Uterus (tissue), 4 donors: ENCODE data around the gene NRG3. TPM values are rescaled to one million over a fixed set of nuclear protein-coding genes. Genes with fewer than 3 reads are reported as not detected.

ENCODE experiments used
- DNase-seq, 2 donors: peaks; one replicate each; pipeline ENCODE4 v3.0.0-alpha.2; 2019 to 2020
- H3K27ac ChIP-seq, 2 donors: fragments of 200-600 bp; sonication (generic); 1 replicate in 1 of 2; 2 replicates in 1 of 2; pipeline ENCODE4 v1.5.1; 2016 to 2018
- H3K27me3 ChIP-seq, 2 donors: fragments of 200-600 bp; sonication (generic); one replicate each; pipeline ENCODE4 v1.5.1; 2018 to 2019; ENCODE audit warnings: control low read depth in 1 of 2
- H3K36me3 ChIP-seq, 2 donors: fragments of 200-600 bp; sonication (generic); one replicate each; pipeline ENCODE4 v1.5.1; 2019; ENCODE audit warnings: control low read depth in 1 of 2
- H3K4me1 ChIP-seq, 2 donors: fragments of 200-600 bp; sonication (generic); one replicate each; pipeline ENCODE4 v1.5.1; 2018 to 2019; ENCODE audit warnings: control low read depth in 1 of 2
- H3K4me3 ChIP-seq, 2 donors: fragments of 200-600 bp; sonication (generic); 1 replicate in 1 of 2; 2 replicates in 1 of 2; pipeline ENCODE4 v1.5.1; 2018 to 2019; ENCODE audit warnings: mild to moderate bottlenecking in 1 of 2
- H3K9me3 ChIP-seq, 2 donors: fragments of 200-600 bp; sonication (generic); one replicate each; pipeline ENCODE4 v1.5.1; 2019; ENCODE audit warnings: control low read depth in 1 of 2
- CTCF ChIP-seq, 4 experiments: fragments of 200-600 bp in 2 of 4; fragments of 450-650 bp in 2 of 4; sonication (generic) in 2 of 4; IDR thresholded peaks; one replicate each; pipeline ENCODE4 v1.5.1; 2016 to 2019; ENCODE audit warnings: antibody characterized with exemption in 4 of 4, mild to moderate bottlenecking in 2 of 4, moderate library complexity in 1 of 4
- POLR2A ChIP-seq, 2 donors: fragments of 450-650 bp; IDR thresholded peaks; one replicate each; pipeline ENCODE4 v1.6.1; 2016; ENCODE audit warnings: antibody characterized with exemption in 2 of 2, mild to moderate bottlenecking in 1 of 2, moderate library complexity in 1 of 2
- intact Hi-C: fragments of 100-400 bp; cut with DNase I; formaldehyde crosslinking; loops from one replicate; pipeline ENCODE4 v1.15.1; 2023; ENCODE audit warnings: low total_unique reads
- total RNA-seq, 4 donors: library from RNA; depleted of rRNA in 3 of 4; stranded (reverse); fragments of >200 nt in 3 of 4; gene quantifications; one replicate each; pipeline versions ENCODE4 v1.1.0 to v1.2.4, GENCODE V29; 2014 to 2023
- donor health status: DM: yes; HTN: yes; CAD: no.

The NRG3 gene
- total RNA-seq, 4 donors from 2014 or later = 0.27 to 1.0 TPM; not detected in 2

- no peak overlapping the region for H3K4me3 ChIP-seq
- no peaks in the 10 kb centered on the region for H3K9me3 ChIP-seq
- H3K27ac ChIP-seq = no peak overlapping the region
- H3K36me3 ChIP-seq = no peaks in the 10 kb centered on the region
- intact Hi-C loops = no loop called here
- no peaks in the 10 kb centered on the region for H3K4me1 ChIP-seq
- DNase-seq = no peak
- H3K27me3 ChIP-seq = no peaks in the 10 kb centered on the region
- TF ChIP-seq POLR2A (IDR thresholded peaks at IDR 0.05) = no peak
- no peak for TF ChIP-seq CTCF (IDR thresholded peaks at IDR 0.05)
Measured at GRCh38 chr10:82234173-82234572, 359.2 kb downstream of the NRG3 start.

GRCh38 chr10:82236084-82236731, 361.2 kb downstream of the NRG3 start:
- Histone ChIP-seq H3K4me3 (no peak overlapping the region), H3K36me3 (no peaks in the 10 kb centered on the region), H3K4me1 (no peaks in the 10 kb centered on the region), H3K9me3 (no peaks in the 10 kb centered on the region), H3K27ac (no peak overlapping the region), H3K27me3 (no peaks in the 10 kb centered on the region)
- TF ChIP-seq POLR2A (IDR thresholded peaks at IDR 0.05) = no peak
- no peak for TF ChIP-seq CTCF (IDR thresholded peaks at IDR 0.05)
- no peak for DNase-seq
- intact Hi-C loops = no loop called here

- Histone ChIP-seq H3K4me3 (no peak overlapping the region), H3K36me3 (no peaks in the 10 kb centered on the region), H3K27me3 (no peaks in the 10 kb centered on the region), H3K9me3 (no peaks in the 10 kb centered on the region), H3K27ac (no peak overlapping the region), H3K4me1 (no peaks in the 10 kb centered on the region)
- DNase-seq = no peak
- intact Hi-C loops = no loop called here
- TF ChIP-seq POLR2A (IDR thresholded peaks at IDR 0.05) (no peak), CTCF (IDR thresholded peaks at IDR 0.05) (no peak)
Measured at GRCh38 chr10:82238291-82238690, 363.3 kb downstream of the NRG3 start.

GRCh38 chr10:82240408-82240807, 365.4 kb downstream of the NRG3 start:
- intact Hi-C loops = no loop called here
- no peak overlapping the region for H3K27ac ChIP-seq
- no peaks in the 10 kb centered on the region for H3K36me3 ChIP-seq
- DNase-seq = no peak
- no peak for TF ChIP-seq CTCF (IDR thresholded peaks at IDR 0.05)
- TF ChIP-seq POLR2A (IDR thresholded peaks at IDR 0.05) = no peak
- no peak overlapping the region for H3K4me3 ChIP-seq
- no peaks in the 10 kb centered on the region for H3K27me3 ChIP-seq
- H3K4me1 ChIP-seq = no peaks in the 10 kb centered on the region
- no peaks in the 10 kb centered on the region for H3K9me3 ChIP-seq

- no peaks in the 10 kb centered on the region for H3K36me3 ChIP-seq
- TF ChIP-seq CTCF (IDR thresholded peaks at IDR 0.05) (no peak), POLR2A (IDR thresholded peaks at IDR 0.05) (no peak)
- intact Hi-C loops = no loop called here
- no peak for DNase-seq
- no peaks in the 10 kb centered on the region for H3K4me1 ChIP-seq
- no peak overlapping the region for H3K4me3 ChIP-seq
- H3K27me3 ChIP-seq = no peaks in the 10 kb centered on the region
- no peaks in the 10 kb centered on the region for H3K9me3 ChIP-seq
- no peak overlapping the region for H3K27ac ChIP-seq
Measured at GRCh38 chr10:82242778-82243177, 367.8 kb downstream of the NRG3 start.
